CD4-positive, alpha-beta T cell treated with Interleukin-21 for 1 hour (primary cell): Measurements from ENCODE around the gene MYOM1.

Experiments used
- DNase-seq: peaks from one replicate; pipeline ENCODE4 v3.0.0-alpha.2; 2020

The MYOM1 gene

DNA sequence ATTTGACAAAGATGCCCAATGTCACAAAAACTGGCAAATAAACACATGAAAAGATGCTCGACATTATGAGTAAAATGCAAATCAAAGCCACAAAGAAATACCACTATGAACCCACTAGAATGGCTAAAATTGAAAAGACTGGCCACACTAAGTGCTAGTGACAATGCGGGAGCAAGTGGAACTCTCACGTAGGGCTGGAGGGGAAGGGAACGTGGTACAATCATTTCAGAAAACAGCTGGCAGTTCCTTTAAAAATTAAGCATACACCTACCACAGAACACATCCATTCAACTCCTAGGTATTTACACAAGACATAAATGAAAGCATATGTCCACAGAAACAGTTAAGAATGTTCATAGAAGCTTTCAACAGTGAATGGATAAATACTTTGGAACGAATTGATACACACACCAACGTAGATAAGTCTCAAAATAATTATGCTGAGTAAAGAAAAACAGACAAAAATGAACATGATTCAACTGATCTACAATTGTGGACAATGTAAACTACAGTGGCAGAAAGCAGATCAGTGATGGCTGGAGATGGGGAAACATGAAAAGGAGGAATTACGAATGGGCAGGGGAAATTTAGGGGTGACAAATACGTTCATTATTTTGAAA, 71.7 kb downstream of the MYOM1 start:
- DNase-seq: no peak

DNA sequence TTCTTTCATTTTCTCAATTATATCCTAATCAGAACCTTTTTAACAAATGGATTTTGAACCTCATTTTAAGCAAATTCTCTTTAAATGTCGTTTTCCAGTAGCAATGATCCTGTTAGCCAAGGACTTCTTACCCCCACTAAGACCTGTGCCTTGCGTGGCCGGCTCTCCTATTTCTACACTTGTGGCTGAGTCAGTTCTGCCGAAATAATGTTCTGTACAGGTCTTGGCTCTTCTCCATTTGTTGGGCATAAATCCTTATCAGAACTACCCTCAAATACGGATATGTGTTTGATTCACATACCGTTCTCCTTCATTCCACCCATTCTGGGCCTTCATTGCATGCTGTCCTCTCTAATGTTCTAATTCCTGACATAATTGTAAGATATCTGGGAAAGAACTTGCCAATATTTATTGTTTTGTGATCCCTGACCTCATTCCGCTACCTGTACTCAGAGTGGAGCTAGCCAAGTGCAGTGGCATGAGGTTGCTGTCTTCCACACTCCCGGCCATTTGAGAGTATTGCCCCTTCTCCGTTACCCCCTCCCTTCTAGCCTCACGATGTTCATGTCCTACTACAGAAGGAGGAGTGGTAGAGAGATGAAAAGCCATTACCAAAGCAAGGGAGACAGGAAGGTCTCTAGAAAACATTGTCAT, 78.7 kb downstream of the MYOM1 start:
- no peak for DNase-seq

DNA sequence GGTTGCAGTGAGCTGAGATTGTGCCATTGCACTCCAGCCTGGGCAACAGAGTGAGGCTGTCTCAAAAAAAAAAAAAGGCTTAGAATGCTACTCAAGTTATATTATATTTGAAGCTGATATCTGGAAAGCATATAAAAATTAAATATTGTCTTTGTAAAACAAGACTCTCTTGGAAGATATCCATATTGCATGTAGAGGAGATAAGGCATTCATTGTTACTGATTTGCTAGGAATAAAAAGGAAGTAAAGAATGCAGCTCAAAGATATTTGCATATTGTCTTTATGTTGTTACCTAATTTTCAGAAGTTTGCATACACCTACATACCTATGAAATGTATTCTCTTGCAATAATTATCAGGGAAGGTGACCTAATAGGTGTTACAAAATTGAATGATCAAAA, 79.4 kb downstream of the MYOM1 start:
- no peak for DNase-seq

DNA sequence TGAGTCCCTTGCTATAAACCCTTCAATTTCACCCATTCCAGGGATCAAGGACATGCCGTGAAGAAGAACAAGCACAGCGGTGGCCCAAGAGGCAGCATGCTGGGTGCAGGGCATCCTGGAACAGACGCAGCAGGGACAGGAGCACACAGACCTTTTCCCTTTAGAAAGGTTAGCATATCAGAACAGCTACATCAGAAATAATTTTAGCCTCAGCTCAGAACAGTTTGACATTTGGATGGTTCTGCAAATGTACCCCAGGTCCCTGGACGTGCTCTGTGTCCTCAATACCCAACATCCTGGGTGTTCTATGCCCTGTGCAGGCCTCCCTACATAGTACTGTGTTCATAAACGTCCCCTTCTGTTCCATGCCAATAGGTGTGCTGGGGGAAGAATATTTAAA, 80.4 kb downstream of the MYOM1 start:
- no peak for DNase-seq

DNA sequence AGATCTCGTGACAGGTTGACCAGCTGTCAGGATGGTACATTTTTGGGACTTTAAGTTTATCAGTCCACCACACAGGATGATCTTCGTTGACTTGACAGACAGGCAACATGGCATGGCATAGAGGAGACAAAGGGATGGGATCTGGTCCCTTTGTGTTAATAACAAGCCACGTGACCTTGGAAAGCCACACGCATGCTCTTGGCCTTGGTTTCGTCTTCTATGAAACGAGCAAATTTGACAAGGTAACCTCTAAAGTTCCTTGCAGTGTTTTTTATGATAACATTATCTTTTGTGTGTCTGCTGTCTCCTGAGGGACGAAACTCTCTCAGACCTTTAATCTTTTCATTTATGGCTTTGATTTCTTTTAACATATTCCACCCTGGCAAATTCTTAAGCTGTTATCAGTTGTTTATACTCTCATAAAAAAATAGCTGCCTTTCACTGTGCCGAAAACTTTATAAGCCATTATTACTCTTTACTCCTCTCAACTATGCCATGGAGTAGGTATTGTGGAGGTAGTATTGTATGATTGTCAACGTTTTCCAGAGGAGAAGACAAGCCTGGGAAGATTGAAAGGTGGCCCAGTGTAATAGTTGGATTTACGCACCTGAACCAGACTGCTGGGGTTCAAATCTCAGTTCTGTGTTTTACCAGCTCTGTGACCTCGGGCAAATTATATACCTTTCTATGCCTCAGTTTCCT, 81.3 kb downstream of the MYOM1 start:
- DNase-seq: no peak

DNA sequence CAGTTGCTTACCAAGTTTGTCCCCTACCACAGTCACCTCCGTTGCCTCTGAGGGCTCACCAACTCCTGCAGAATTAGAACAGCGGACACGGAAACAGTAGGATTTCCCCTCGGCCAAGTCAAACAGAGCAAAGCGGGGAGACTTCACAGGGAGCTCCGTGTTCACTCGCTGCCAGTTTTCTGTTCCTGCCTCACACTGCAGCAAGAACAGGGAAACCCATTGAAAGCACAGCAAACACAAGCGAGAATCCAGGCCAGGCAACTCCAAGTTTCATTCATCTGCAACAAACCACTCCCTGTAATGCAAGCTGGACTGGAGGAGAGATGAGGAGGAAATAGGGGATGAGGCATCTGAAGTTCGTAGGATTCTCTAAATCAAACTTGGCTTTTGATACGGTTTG, 84.2 kb downstream of the MYOM1 start:
- no peak for DNase-seq

DNA sequence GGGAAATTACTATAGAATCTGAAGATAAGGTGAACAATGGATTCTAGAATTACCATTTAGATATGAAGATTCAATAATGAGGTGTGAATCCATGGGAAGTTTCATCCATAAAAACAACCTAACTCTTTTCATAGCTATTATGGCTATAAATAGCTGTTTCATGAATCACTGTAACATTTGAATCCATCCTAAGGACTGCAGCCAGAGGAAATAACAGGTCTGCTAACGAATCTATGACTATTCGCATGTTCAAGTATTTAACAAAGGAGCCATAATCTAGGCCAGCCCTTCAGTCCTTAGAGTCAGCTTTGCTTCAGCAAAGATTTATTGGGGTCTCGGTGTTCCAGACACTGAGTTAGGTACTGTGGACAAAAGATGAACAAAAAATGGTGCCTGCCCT, 87.1 kb downstream of the MYOM1 start:
- DNase-seq: no peak

DNA sequence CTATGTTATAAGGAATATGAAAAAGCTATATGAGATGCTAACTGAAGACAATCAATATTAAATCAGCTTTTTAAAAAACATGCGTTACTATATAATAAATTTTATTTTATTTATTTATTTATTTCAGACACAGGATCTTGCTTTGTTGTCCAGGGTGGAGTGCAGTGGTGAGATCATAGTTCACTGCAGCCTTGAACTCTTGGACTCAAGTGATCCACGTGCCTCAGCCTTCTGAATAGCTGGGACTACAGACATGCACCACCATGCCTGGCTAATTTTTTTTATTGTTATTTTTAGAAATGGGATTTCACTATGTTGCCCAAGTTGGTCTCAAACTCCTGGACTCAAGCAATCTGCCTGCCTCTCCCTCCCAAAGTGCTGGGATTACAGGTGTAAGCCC, 89.4 kb downstream of the MYOM1 start:
- no peak for DNase-seq

DNA sequence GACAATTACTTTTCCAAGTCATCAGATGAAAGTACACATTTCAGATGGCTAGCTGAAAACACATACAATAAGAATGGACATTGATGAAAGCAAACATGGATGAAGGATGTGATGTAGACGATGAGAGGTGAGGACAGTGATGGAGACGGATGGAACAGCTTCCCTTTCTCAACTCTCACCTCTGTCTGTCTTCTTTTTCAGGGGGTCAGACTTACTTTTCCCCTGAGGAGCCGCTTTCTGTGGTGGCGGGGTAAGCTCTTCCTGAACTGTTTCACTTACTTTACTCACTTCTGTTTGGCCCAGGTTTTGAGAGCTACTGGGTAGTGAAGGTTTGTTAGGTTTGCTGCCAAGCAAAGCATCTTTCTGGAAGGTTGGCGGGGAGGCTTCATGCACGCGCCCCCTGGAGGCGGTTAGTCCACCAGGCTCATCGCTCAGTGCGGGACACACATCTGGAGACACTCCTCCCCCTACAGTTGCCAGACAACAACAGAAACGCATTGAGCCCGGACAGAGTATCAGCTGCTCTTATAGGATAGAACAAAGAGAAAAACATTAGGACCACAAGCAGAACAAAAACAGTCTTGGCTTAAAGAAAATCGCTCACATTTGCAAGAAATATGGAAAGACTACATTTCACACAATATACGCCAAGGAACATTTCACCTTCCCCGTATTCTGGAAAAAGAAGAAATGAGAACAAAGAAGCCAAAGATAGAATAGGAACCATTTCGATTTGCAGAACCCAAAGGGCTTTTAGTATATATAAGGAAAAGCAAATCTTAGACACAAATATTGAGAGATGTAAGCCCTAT, 90.5 kb downstream of the MYOM1 start:
- peak; percentile 82 for DNase-seq

DNA sequence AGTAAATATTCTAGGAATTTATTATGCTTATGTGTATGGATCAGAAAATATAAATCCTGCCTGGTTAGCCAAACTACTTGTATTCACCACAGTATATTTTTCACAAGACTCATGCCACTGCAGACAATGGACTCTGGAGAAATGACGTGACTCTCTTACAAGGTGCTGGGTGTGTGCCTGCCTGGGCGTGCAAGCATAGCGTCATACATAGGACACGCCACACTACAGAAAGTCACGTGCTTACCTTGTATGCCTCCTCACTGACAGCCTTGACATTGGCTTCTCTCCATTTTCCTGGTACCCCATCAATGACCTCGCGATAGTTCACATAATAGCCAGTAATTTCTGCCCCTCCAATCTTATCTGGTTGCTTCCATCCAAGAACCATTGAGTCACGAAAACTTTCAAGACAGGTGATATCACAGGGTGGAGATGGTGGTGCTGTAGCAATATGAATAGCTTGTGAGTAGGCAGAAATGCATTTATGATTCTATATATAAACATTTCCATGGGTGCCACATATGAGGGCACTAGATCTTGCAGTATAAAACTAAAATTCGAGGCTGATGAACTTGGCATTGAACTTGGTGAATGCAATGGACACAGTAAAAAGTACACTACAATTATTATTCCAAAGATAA, 93.2 kb downstream of the MYOM1 start:
- DNase-seq: no peak

DNA sequence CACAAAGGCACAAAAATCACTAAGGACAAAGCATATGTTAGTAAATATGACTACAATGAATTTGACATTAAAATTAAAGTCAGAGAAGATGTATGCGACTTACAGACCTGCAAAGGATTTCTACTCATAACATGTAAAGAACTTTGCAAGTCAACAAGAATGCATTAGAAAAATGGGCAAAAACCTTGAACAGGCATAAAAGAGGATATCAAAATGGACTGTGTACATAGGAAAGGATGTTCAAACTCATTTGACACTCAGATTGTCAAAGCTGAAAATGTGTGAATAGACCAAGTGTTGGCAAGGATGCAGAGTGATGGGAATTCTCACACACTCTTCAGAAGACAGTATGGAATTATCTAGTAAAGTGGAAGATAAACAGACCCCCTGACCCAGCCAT, 94.9 kb downstream of the MYOM1 start:
- DNase-seq: no peak

DNA sequence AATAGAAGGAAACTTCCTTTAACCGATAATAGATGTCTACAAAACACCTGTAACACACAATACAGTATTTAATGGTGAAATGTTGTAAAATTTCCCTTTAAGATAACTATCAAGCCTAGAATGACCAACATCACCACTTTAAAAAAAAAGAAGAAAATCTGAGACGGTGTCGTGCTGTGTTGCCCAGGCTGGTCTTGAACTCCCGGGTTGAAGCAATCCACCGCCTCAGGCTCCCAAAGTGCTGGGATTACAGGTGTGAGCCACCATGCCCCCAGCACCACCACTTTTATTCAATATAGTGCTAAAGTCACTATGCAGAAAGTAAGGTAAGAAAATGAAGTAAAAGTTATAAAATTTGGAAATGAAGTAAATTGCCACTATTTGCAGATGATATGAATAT, 96.9 kb downstream of the MYOM1 start:
- DNase-seq: no peak

DNA sequence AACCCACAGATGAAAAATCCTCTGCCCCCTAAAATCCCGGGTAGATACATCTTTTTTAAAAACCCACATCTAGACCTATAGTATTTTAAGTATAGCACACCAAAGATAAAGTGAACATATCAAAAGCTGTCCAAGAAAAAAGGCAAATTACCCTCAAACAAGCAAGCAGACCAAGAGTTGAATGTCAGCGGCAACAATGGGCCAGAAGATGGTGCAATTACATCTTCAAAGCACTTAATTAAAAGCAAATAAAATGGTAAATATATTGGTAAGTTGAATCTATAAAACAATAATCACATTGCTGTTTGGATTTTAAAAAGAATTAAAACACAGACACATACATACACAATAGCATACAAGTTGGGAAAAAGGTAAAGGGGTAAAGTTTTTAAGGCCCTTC, 98.5 kb downstream of the MYOM1 start:
- no peak for DNase-seq

DNA sequence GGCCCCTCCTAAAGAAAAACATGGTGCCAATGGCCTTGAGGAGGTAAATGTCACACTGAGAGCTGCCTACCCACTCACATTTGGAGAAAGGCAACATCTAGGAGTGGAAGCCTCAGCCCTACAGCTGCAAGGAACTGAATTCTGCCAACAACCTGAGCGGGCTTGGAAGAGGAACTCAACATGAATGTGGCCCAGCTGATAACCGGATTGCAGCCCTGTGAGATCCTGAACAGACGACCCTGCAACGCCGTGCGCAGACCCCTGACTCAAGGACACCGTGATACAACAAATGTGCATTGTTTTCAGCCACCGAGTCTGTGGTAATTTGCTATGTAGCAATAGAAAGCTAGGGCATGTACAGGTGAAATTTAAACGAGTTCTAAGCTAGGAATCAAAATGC, 99.4 kb downstream of the MYOM1 start:
- DNase-seq: no peak

DNA sequence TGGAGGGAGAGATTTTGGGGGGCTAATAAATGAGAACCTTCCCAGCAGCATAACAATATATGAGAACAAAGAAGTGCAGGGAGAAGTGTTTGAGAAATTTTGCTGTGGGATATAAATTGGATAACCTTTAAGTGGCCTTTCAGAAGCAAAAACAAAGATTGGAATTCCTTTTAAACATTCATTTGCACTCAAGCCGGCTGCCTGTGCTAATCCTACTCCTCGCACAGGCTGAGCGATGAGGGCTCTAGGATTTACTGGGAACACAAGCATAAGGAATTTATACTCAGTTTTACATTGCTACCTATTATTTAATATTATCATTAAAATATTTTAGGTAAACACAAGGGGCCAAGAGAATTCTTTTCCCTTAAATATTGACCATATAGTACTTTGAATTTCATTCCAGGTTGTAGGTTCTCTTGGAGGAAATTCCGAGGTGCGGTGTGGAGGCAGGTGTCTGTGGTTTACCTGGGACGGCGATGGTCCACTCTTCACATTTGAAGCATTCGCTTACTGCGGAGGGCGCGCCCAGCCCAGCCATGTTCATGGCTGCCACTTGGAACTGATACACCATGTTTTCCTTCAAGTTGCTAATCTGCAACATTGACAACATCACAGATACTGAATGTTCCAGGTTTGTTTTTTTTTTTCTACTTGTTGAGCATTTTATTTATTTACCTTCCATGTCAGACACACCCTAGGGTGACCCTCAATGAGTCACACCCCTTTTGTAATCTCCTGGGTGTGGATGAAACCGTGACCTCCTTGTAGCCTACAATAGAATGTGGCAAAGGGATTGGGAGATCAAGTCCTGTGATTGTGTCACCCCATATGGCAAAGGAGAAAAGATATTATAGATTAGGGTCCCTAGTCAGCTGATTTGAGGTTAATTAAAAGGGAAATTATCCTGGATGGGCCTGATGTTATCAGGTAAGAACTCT, 100.1 kb downstream of the MYOM1 start:
- no peak for DNase-seq

DNA sequence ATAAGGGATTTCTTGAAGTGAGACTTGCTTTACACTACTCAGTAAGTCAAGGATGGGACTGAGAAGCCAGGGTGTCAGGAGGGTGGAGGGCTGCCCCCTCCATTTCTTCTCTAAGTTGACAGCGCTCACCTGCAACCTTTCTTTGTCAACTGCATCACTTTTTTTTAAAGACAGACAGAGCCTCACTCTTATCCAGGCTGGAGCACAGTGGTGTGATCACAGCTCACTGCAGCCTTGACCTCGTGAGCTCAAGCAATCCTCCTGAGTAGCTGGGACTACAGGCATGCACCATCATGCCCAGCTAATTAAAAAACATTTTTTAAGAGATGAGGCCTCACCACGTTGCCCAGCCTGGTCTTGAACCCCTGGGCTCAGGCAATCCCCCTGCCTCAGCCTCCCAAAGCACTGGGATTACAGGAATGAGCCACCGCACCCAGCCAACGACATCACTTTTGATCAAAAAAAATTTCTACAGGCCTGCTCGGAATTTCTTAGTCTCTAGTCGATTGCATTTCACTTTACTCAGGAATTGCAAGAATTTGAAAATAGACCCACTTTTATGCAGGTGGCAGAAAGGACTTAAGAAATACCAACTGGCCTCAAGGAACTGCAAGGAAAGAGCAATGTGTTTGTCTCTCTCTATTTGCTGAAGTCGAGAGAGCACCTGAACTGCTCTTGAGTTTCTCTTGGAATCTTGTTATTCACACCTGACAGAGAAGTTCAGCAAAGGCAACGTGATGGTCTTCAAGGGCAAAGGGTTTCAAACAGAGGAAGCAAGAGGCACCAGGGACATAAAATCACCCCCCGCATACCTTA, 101.4 kb downstream of the MYOM1 start:
- DNase-seq: no peak

DNA sequence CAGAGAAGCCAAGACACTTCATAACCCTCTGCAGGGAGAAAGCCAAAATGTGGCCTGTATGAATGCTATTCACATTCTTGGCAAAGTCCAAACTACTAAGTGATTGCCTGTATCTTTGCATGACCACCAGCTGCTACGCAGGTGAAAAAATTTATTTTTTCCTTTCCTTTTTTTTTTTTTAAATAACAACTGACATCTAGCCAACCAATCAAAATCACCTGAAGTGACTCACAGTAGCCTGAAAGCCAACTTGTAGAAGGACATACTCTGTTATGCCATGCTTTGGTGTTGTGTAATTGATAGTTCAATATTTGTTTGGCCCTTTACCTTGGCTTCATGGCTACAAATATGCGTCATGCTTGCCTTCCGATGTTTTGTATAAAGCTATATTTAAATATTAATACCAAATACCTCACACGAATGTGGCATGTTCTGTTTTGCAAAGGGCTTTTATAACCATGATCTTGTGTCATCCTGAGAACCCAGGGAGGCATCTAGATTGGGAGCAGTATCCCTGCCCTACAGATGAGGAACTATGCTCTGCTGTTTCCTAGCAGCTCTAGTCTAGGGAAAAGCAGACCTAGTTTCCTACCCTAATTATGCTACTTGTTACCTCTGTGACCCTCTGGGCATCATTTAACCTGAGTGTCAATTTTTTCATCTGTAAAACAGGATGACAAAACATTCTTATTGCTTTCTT, 102.1 kb downstream of the MYOM1 start:
- DNase-seq: no peak

DNA sequence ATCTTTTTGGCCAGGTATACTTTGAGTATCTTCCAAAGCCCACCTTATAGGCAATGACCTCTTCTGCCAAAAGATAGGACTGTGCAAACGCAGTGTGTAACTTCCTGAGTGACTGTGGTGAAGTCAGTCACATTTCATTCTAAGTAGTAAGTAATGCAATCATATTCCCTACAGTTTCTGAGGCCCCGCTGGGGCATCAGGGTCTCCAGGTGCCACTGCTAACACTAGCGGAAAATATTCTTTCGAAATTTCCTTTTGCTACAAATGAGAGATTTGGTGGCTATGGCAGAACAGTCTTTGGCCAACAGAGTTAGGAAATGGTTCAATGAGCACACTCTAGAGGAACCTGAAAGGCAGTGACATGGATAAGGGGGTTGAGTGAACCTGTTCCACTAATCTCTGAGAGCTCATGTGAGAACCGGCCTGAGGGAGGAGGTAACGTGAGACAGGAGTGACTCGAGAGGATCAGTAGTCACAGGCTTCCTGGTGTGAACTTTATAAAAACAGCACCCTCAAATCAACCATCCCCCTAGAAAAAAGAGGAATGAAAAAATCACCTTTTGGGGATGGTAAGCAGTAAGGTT, 104.2 kb downstream of the MYOM1 start:
- DNase-seq: no peak

DNA sequence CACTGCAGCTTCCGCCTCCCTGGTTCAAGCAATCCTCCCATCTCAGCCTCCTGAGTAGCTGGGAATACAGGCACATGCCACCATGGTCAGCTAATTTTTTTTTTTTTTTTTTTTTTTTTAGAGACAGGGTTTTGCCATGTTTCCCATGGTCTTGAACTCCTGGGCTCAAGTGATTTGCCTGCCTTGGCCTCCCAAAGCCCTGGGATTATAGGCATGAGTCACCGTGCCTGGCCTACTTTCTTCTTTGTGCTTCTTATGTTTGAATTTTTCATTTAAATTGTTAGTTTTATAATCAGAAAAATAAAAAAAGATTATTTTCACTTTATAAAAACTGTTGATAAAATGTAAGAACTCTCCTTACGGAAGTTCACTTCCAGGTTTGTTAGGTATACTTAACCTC, 105.3 kb downstream of the MYOM1 start:
- DNase-seq: no peak

DNA sequence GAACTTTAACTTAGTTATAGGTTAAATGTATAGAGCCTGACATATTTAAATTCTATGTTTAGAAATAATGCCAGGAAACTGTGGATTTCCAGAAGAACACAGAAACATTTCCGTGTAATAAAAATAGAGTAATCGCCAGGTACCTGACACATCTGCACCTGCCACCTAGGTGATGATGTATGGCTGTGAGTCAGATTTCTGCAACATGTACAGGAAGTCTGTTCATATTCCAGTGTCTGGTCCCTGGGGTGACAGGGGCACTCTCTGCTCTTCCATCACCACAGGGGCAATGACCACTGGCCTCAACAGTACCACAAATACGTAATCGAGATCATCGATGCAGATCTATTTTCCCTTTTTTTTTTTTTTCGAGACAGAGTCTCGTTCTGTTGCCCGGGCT, 105.7 kb downstream of the MYOM1 start:
- no peak for DNase-seq
